ENCODE measurements around the gene PTPRN2.
"Not testable (repeated sequence)": the region's sequence is repeated elsewhere in the genome, so short reads cannot be mapped to it uniquely, and the experiment has no call there.

The PTPRN2 gene

DNA sequence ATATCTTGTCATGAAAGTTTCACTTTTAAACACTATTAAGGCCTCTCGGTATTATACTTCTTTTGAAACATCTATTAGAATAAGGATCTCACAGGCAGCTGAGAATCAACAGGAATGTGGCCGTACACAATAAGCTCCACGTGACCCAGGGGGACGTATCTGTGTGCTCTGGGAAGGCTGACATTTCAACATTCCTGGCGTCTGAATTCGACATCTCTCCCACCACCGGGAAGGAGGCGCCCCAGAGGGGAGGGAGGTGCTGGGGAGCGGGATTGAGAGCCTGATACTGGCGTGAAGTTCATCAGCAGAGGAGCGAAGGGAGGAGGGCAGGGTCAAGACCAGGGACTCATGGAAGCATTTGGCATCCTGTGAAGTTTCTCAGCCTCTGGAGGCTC is 849.6 kb downstream of the PTPRN2 start:
- TF ChIP-seq ZFX (IDR thresholded peaks at IDR 0.05; ENCODE audit: borderline replicate concordance), result no peak
- TF ChIP-seq, protein P1, sequence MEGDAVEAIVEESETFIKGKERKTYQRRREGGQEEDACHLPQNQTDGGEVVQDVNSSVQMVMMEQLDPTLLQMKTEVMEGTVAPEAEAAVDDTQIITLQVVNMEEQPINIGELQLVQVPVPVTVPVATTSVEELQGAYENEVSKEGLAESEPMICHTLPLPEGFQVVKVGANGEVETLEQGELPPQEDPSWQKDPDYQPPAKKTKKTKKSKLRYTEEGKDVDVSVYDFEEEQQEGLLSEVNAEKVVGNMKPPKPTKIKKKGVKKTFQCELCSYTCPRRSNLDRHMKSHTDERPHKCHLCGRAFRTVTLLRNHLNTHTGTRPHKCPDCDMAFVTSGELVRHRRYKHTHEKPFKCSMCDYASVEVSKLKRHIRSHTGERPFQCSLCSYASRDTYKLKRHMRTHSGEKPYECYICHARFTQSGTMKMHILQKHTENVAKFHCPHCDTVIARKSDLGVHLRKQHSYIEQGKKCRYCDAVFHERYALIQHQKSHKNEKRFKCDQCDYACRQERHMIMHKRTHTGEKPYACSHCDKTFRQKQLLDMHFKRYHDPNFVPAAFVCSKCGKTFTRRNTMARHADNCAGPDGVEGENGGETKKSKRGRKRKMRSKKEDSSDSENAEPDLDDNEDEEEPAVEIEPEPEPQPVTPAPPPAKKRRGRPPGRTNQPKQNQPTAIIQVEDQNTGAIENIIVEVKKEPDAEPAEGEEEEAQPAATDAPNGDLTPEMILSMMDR (IDR thresholded peaks at IDR 0.05), result no peak
- H3K27ac ChIP-seq, result no peak overlapping the region

DNA sequence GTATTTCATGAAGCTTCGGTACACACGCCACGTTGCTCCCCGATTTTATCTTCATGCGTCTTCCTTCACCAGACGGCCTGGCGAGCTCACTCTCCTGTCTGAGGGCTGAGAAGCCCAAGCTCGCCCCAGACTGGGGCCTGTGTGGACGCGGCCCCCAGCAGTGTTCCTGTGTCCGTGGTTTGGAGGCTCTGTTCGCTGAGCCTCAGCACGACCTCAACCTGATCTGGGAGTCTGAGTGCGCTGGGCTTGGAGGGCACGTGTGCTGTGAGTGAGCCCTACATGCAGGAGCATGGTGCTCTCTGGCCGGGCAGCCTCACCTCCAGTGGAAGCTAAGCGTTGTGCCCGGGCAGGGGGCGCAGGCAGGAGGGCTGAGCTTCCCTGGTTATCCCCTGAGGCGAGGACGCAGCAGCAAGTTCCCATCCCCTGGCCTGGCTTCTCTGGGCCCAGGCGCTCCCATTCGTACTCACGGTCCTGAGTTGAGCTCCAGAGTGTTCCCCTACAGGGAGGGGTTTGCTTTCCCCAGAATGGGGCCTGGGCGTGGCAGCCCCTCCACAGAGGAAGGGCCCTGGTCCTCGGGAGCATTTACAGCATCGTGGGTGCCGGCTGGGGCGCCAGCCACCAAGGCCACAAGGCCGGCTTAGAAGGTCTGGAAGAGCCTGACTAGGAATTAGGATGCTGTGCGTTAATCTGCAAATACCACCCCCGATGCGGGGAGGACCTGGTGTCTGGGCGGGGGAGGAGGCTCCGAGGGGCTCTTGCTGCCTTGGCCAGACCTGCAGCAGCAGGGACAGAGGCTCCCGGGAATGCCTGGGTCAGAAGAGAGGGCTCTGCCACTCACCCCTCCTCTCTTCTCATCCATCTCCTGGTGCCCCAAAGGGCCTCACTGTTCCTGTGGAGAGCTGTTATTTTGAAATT is 850.2 kb downstream of the PTPRN2 start:
- H3K27ac ChIP-seq, result no peak overlapping the region
- TF ChIP-seq, protein P1 (IDR thresholded peaks at IDR 0.05), result no peak
- TF ChIP-seq ZFX (IDR thresholded peaks at IDR 0.05; ENCODE audit: borderline replicate concordance), result no peak

DNA sequence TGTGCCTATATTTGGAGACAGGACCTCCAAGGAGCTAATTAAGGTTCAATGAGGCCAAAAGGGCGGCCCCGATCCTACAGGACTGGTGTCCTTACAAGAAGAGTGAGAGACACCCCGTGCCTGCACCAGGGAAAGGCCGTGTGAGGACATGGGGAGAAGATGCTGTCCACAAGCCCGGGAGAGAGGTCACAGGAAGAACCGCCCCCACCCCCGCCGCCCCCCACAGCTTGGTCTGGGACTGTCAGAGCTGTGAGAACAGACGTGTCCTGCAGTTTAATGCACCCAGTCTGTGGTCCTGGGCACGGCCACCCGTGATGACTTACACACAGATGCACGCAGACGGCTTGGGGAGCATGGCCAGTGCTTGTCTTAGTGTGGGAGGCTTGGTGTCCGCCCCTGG is 851.3 kb downstream of the PTPRN2 start:
- no peak for TF ChIP-seq ZFX (IDR thresholded peaks at IDR 0.05; ENCODE audit: borderline replicate concordance)
- TF ChIP-seq, protein P1 (IDR thresholded peaks at IDR 0.05), result no peak
- no peak overlapping the region for H3K27ac ChIP-seq

DNA sequence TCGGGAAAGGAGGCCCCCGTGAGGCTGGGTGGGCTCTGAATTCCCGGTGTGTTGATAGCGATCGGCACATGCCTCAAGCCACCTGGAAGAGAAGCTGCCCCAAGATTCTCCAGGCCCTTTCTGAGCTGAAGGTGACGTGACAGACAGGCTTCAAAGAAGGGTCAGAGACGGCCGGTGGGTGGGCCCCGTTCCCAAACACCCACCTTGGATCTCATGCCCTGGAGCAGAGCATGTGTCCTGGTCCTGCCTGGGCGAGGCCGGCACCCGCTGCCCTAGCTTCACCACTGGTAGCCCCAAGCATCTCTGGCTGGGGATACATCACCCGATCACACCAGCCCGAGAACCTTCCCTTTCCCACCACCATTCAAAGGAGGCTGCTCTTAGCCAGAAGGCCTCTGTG is 851.8 kb downstream of the PTPRN2 start:
- TF ChIP-seq, protein P1 (IDR thresholded peaks at IDR 0.05), result no peak
- TF ChIP-seq ZFX (IDR thresholded peaks at IDR 0.05; ENCODE audit: borderline replicate concordance), result no peak

DNA sequence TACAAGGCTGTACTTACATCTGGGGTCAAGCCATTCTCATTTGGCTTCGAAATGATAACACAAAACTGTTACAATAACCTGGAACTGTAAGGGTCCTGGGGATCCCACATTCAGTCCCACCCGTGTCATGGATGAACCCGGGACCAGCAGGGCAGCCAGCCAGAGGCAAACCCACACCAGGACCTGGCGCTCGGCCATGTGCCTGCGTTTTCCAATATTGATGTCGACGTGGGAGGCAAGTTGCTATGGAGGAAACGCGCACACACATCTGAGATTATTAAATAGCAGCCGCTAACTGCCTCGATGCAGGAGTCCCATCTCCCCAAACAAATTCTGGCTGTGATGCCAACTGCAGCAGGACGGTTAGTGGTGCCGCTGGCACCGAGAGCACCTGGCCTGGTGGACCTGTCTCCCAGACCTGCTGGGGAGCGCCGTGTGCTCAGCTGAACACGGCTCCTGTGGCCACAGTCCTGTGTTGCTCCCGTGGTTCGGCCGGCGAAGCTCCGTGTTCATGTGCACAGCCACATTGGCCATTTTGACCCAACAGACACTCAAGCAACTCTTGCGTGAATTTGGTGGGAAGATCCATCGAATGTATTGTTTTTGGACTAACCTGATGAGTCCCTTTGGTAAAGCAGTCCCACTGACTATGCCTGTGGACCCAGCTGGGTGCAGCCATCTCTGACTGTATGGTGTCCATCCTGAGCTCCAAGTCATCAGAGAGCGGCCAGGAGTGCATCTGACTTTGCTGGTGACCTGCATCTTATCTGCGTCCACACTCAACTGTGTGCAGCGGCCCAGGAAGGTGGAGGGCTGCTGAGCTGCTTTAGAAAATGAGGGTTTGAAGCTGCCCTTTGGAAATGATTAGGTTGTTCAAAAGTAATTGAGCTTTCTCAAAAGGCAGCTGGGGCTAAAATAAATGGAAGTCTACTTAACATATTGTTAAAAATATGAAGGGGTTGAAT is 852.7 kb downstream of the PTPRN2 start:
- TF ChIP-seq, protein P1 (IDR thresholded peaks at IDR 0.05), result no peak
- TF ChIP-seq ZFX (IDR thresholded peaks at IDR 0.05; ENCODE audit: borderline replicate concordance), result no peak
- H3K27ac ChIP-seq, result no peak overlapping the region

More for the DNA sequence above, 851.8 kb downstream of the PTPRN2 start:
- no peak overlapping the region for H3K27ac ChIP-seq

DNA sequence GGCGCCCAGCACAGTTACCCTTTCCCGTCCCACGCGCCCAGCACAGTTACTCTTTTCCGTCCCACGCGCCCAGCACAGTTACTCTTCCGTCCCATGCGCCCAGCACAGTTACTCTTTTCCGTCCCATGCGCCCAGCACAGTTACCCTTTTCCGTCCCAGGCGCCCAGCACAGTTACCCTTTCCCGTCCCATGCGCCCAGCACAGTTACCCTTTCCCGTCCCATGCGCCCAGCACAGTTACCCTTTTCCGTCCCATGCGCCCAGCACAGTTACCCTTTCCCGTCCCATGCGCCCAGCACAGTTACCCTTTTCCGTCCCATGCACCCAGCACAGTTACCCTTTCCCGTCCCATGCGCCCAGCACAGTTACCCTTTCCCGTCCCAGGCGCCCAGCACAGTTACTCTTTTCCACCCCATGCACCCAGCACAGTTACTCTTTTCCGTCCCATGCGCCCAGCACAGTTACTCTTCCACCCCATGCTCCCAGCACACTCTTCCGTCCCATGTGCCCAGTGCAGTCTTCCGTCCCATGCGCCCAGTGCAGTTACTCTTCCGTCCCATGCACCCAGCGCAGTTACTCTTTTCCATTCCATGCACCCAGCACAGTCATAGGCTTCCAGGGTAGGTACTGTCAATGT is 853.7 kb downstream of the PTPRN2 start:
- H3K27ac ChIP-seq, result not testable (repeated sequence)

DNA sequence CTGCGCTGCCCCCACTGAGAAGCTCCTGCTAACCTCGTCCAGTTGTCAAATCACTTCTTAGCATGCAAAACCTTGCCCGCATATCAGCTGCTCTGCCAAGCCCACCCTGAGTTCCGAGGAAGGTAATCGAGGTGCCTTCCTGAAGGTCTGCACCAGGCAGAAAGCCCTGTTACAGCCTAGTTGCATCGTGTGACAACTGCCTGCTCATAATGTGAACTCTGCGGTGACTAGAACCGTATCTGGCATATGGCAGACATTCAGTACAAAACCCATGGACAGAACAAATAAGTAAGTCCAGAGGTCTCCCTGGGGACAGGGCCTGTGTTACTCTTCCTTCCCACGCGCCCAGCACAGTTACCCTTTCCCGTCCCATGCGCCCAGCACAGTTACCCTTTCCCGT is 856.5 kb downstream of the PTPRN2 start:
- H3K27ac ChIP-seq, result no peak overlapping the region
- TF ChIP-seq, protein P1 (IDR thresholded peaks at IDR 0.05), result no peak
